Measurements from ENCODE around the gene TMEM88. TPM values are rescaled to one million over a fixed set of nuclear protein-coding genes. Genes with fewer than 3 reads are reported as not detected.

TMEM88 gene
- total and polyA plus RNA-seq, 2 of the 4 experiments (the other 2 are of a cell fraction), result 2.1 TPM; not detected in 1

DNA sequence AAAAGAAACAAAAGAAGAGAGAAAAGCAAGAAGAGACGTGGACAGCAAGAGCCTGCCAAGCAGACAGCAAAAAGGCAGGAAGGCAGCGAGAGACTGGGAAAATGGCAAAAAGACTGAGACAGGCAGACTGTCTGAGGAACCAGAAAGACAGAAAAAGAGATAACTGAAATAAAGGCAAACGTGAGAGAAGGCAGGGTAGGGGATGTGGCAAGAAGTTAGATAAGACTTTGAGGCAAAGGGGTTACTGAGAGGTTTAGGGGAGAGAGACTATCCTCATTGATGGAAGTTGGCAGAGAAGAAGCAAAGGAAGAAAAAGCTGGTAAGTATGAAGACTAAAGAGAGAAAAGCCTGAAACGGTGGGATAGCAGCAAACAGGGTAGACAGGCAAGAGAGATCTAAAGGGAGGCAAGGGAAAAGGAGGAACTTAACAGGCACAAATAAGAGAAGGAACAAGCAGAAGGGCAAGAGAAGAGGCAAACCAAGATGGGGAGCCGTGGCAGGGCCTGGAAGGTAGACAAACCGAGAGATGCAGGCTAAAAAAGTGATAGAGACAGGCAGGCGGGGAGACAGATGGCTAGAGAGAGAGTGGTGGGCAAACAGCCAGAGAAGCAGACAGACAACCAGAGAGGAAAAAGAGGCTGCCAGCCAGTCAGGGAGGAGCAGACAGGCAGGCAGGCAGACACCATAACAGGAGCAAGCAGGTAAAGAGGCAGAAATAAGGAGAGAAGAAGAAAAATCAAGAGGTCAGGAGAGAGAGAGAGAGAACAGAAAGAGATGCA, 26.6 kb downstream of the TMEM88 start:
- H3K14ac ChIP-seq (replicated peaks; ENCODE audit: low read depth, low read length), result no peak overlapping the region
- no TSS peak for BruUV-seq (replicated peaks)
- H2BK20ac ChIP-seq (ENCODE audit: low read depth, low read length), result no peak overlapping the region
- no peaks in the 10 kb centered on the region for H3K9me3 ChIP-seq (ENCODE audit: control insufficient read depth, insufficient read depth, low read length)
- POLR2A ChIA-PET (ENCODE audit: unreplicated experiment), result no interaction called here
- in situ Hi-C loops (cut with MboI; ENCODE audit: low sequenced_read_pairs), result no loop called here
- no peak overlapping the region for H3K4me3 ChIP-seq (ENCODE audit: insufficient read depth, low read depth, low read length)
- H3K4me1 ChIP-seq (ENCODE audit: control insufficient read depth, insufficient read depth, low read length), result peaks cover 8% of the 10 kb centered on the region
- H3K36me3 ChIP-seq (ENCODE audit: control insufficient read depth, insufficient read depth, low read length), result peaks cover 17% of the 10 kb centered on the region
- H3K18ac ChIP-seq (ENCODE audit: low read depth, low read length), result no peak overlapping the region
- H3K9me1 ChIP-seq (ENCODE audit: insufficient read depth, low read length), result peaks cover 5% of the 10 kb centered on the region; the same call in 1 of the 2 replicates
- H3K27ac ChIP-seq (ENCODE audit: insufficient read depth, low read length), result no peak overlapping the region
- H2AFZ ChIP-seq (replicated peaks; ENCODE audit: low read length, poor library complexity), result no peak overlapping the region
- H2BK120ac ChIP-seq (ENCODE audit: low read depth, low read length), result no peak overlapping the region
- no peaks in the 10 kb centered on the region for H4K20me1 ChIP-seq (ENCODE audit: insufficient read depth, low read length)
- H3K9ac ChIP-seq (ENCODE audit: low read depth, low read length), result no peak overlapping the region
- no peak overlapping the region for H3K4me2 ChIP-seq (ENCODE audit: low read depth, low read length)
- no peak overlapping the region for H3K4ac ChIP-seq (ENCODE audit: low read depth, low read length)
- dilution Hi-C loops (cut with HindIII; ENCODE audit: low sequenced_read_pairs, unreplicated experiment), result no loop called here
- no peak overlapping the region for H2AK9ac ChIP-seq (replicated peaks; ENCODE audit: low read depth, low read length, poor library complexity)
- no peak overlapping the region for H3K56ac ChIP-seq (ENCODE audit: extremely low read depth, insufficient read depth, low read length)
- H4K5ac ChIP-seq (ENCODE audit: low read depth, low read length), result no peak overlapping the region
- intact Hi-C loops (cut with micrococcal nuclease), result no loop called here
- no peak overlapping the region for H2AK5ac ChIP-seq (ENCODE audit: low read depth, low read length)
- CTCF ChIA-PET, result no interaction called here
- H4K91ac ChIP-seq (ENCODE audit: insufficient read depth, low read depth, low read length), result no peak overlapping the region
- no peak overlapping the region for H2BK5ac ChIP-seq (ENCODE audit: low read depth, low read length, poor library complexity, severe bottlenecking)
- DNase-seq (no peak), ATAC-seq (ENCODE audit: low read depth) (no peak)
- peaks cover 4 to 34% of the 10 kb centered on the region in 2 experiments; a peak in 3 of 4 replicates for H3K79me1 ChIP-seq (ENCODE audit: low read depth in 1 of 2, low read length in 2 of 2)
- H3K23ac ChIP-seq (ENCODE audit: low read depth, low read length), result peak overlapping the region; percentile 31; the same call in 1 of the 2 replicates
- no peak overlapping the region for H2BK15ac ChIP-seq (ENCODE audit: low read depth, low read length)
- 49% methylated on average over 7 of the region's 7 CpGs; no CpG with 5 or more reads in 1 of the 2 experiments for WGBS, 2 experiments (ENCODE audit: extremely low coverage in 2 of 2, insufficient read length in 1 of 2)
- no peak overlapping the region for H4K8ac ChIP-seq (ENCODE audit: low read depth in 2 of 2, low read length in 2 of 2)
- TF ChIP-seq CEBPB (IDR thresholded peaks at IDR 0.05; ENCODE audit: low read depth, low read length), result no peak
- TF ChIP-seq, protein P1, sequence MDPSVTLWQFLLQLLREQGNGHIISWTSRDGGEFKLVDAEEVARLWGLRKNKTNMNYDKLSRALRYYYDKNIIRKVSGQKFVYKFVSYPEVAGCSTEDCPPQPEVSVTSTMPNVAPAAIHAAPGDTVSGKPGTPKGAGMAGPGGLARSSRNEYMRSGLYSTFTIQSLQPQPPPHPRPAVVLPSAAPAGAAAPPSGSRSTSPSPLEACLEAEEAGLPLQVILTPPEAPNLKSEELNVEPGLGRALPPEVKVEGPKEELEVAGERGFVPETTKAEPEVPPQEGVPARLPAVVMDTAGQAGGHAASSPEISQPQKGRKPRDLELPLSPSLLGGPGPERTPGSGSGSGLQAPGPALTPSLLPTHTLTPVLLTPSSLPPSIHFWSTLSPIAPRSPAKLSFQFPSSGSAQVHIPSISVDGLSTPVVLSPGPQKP (IDR thresholded peaks at IDR 0.05; ENCODE audit: borderline replicate concordance, low read depth, low read length), result no peak
- TF ChIP-seq CHD1 (IDR thresholded peaks at IDR 0.05; ENCODE audit: low read depth, low read length), result no peak
- TF ChIP-seq FOS (IDR thresholded peaks at IDR 0.05; ENCODE audit: low read depth, low read length), result no peak
- no peak for TF ChIP-seq BHLHE40 (IDR thresholded peaks at IDR 0.05; ENCODE audit: low read depth, low read length)
- TF ChIP-seq, protein P2, sequence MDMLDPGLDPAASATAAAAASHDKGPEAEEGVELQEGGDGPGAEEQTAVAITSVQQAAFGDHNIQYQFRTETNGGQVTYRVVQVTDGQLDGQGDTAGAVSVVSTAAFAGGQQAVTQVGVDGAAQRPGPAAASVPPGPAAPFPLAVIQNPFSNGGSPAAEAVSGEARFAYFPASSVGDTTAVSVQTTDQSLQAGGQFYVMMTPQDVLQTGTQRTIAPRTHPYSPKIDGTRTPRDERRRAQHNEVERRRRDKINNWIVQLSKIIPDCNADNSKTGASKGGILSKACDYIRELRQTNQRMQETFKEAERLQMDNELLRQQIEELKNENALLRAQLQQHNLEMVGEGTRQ (IDR thresholded peaks at IDR 0.05; ENCODE audit: low read depth, low read length), result no peak
- TF ChIP-seq SMC3 (IDR thresholded peaks at IDR 0.05; ENCODE audit: low read depth, low read length), result no peak
- TF ChIP-seq MAZ (IDR thresholded peaks at IDR 0.05; ENCODE audit: borderline replicate concordance, low read depth, low read length), result no peak
- no peaks in the 10 kb centered on the region for H3K27me3 ChIP-seq (ENCODE audit: control insufficient read depth, insufficient read depth, low read length)

All from IMR-90 (cell line).